ENCODE measurements around the gene CENPT.

DNA sequence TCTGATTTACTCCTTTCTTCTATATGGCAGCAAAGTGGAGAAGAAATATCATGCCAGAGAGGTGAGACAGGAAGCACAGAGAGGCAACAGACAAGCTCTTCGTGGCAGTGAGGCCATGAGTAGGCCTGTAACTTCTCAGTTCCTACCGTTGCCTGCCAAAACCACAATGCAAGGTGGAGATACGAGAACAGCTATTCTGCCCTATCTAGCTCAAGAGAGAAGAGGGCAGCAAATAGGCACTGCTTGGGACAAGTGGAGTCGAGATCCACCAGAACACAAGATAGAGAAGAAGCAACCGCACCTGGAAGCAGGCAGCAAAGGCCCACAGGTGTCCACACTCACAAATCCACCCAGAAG is 66.0 kb downstream of the CENPT start:
- TF ChIP-seq, protein P1, sequence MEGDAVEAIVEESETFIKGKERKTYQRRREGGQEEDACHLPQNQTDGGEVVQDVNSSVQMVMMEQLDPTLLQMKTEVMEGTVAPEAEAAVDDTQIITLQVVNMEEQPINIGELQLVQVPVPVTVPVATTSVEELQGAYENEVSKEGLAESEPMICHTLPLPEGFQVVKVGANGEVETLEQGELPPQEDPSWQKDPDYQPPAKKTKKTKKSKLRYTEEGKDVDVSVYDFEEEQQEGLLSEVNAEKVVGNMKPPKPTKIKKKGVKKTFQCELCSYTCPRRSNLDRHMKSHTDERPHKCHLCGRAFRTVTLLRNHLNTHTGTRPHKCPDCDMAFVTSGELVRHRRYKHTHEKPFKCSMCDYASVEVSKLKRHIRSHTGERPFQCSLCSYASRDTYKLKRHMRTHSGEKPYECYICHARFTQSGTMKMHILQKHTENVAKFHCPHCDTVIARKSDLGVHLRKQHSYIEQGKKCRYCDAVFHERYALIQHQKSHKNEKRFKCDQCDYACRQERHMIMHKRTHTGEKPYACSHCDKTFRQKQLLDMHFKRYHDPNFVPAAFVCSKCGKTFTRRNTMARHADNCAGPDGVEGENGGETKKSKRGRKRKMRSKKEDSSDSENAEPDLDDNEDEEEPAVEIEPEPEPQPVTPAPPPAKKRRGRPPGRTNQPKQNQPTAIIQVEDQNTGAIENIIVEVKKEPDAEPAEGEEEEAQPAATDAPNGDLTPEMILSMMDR (IDR thresholded peaks at IDR 0.05), result no peak
- TF ChIP-seq EZH2phosphoT487 (IDR thresholded peaks at IDR 0.05), result no peak

Measured in neural progenitor cell (in vitro differentiated cells).